IPS-20b (cell line): ENCODE data around the gene PLAAT5.
A peak's percentile ranks its signal among the peaks of the same experiment; 100 is the strongest.
"Not testable (repeated sequence)": the region's sequence is repeated elsewhere in the genome, so short reads cannot be mapped to it uniquely, and the experiment has no call there.

Experiments used
- H3K27ac ChIP-seq: one replicate; pipeline ENCODE4 v1.5.1; 2013; ENCODE audit warnings: low read length
- H3K27me3 ChIP-seq: 2 replicates; pipeline ENCODE4 v1.6.1; 2013; ENCODE audit warnings: mild to moderate bottlenecking, low read length, inconsistent platforms; ENCODE audit not compliant: insufficient read depth
- H3K36me3 ChIP-seq: 2 replicates; pipeline ENCODE4 v1.6.1; 2013; ENCODE audit warnings: low read depth, mild to moderate bottlenecking, inconsistent platforms, low read length, moderate library complexity; ENCODE audit not compliant: insufficient read depth
- H3K4me1 ChIP-seq: 2 replicates; pipeline ENCODE4 v1.6.1; 2013; ENCODE audit warnings: mild to moderate bottlenecking, control low read depth, inconsistent platforms, low read length, moderate library complexity; ENCODE audit not compliant: insufficient read depth
- H3K4me3 ChIP-seq: 2 replicates; pipeline ENCODE4 v1.5.1; 2013; ENCODE audit warnings: mild to moderate bottlenecking, low read length, inconsistent platforms
- H3K9ac ChIP-seq: 2 replicates; pipeline ENCODE4 v1.6.1; 2013; ENCODE audit warnings: low read depth, mild to moderate bottlenecking, inconsistent platforms, low read length, moderate library complexity
- H3K9me3 ChIP-seq: 2 replicates; pipeline ENCODE4 v1.6.1; 2013; ENCODE audit warnings: mild to moderate bottlenecking, low read depth, low read length, inconsistent platforms; ENCODE audit not compliant: insufficient read depth

Gene PLAAT5

GRCh38 chr11:63490551-63491239 lies at the start of gene PLAAT5:
TSS of gene PLAAT5 (minus strand) at chr11:63491167. CDS start at chr11:63491034, 133 bp downstream.
- H3K36me3 ChIP-seq: no peaks in the 10 kb centered on the region
- H3K27ac ChIP-seq: no peak within 1 kb of the TSS
- H3K9me3 ChIP-seq: peaks cover 15% of the 10 kb centered on the region
- peak within 1 kb of the TSS; percentile 69 for H3K4me3 ChIP-seq
- H3K27me3 ChIP-seq: peaks cover 29% of the 10 kb centered on the region; the same call in 1 of the 2 replicates
- H3K9ac ChIP-seq: peak within 1 kb of the TSS; percentile 68; the same call in 1 of the 2 replicates
- peaks cover 28% of the 10 kb centered on the region for H3K4me1 ChIP-seq

GRCh38 chr11:63537293-63538101 lies 46.5 kb upstream of the PLAAT5 start:
- no peak overlapping the region for H3K4me3 ChIP-seq
- no peaks in the 10 kb centered on the region for H3K36me3 ChIP-seq
- H3K9ac ChIP-seq: no peak overlapping the region
- H3K27me3 ChIP-seq: no peaks in the 10 kb centered on the region
- no peak overlapping the region for H3K27ac ChIP-seq
- no peaks in the 10 kb centered on the region for H3K9me3 ChIP-seq
- peaks cover 11% of the 10 kb centered on the region; the same call in 1 of the 2 replicates for H3K4me1 ChIP-seq

GRCh38 chr11:63536669-63537292 lies 45.8 kb upstream of the PLAAT5 start, which contains the start of gene PLAAT4:
TSS of gene PLAAT4 (plus strand) at chr11:63536808. CDS start at chr11:63536869, 61 bp downstream.
- Histone ChIP-seq H3K9me3 (no peaks in the 10 kb centered on the region), H3K4me3 (no peak within 1 kb of the TSS), H3K27ac (no peak within 1 kb of the TSS), H3K4me1 (peaks cover 15% of the 10 kb centered on the region), H3K9ac (no peak within 1 kb of the TSS), H3K27me3 (no peaks in the 10 kb centered on the region), H3K36me3 (no peaks in the 10 kb centered on the region)

GRCh38 chr11:63535734-63536133 lies 44.8 kb upstream of the PLAAT5 start:
- no peaks in the 10 kb centered on the region for H3K9me3 ChIP-seq
- no peaks in the 10 kb centered on the region for H3K27me3 ChIP-seq
- H3K4me1 ChIP-seq: peaks cover 23% of the 10 kb centered on the region
- no peaks in the 10 kb centered on the region for H3K36me3 ChIP-seq
- H3K27ac ChIP-seq: no peak overlapping the region
- H3K4me3 ChIP-seq: no peak overlapping the region
- no peak overlapping the region for H3K9ac ChIP-seq

GRCh38 chr11:63534895-63535461 lies 44.0 kb upstream of the PLAAT5 start:
- Histone ChIP-seq H3K9me3 (no peaks in the 10 kb centered on the region), H3K9ac (no peak overlapping the region), H3K4me1 (peaks cover 25% of the 10 kb centered on the region), H3K4me3 (no peak overlapping the region), H3K27ac (no peak overlapping the region), H3K36me3 (no peaks in the 10 kb centered on the region), H3K27me3 (no peaks in the 10 kb centered on the region)

- Histone ChIP-seq H3K27me3 (no peaks in the 10 kb centered on the region), H3K4me1 (peaks cover 32% of the 10 kb centered on the region), H3K36me3 (no peaks in the 10 kb centered on the region), H3K27ac (no peak overlapping the region), H3K4me3 (no peak overlapping the region), H3K9ac (no peak overlapping the region), H3K9me3 (no peaks in the 10 kb centered on the region)
Measured at GRCh38 chr11:63534076-63534475, 43.1 kb upstream of the PLAAT5 start.

- peak overlapping the region; percentile 46; the same call in 1 of the 2 replicates for H3K4me3 ChIP-seq
- peak overlapping the region; percentile 13 for H3K27ac ChIP-seq
- H3K27me3 ChIP-seq: no peaks in the 10 kb centered on the region
- H3K9ac ChIP-seq: 0 out of 2 replicates have a peak overlapping the region, but pooled peaks have one; percentile 14
- no peaks in the 10 kb centered on the region for H3K9me3 ChIP-seq
- no peaks in the 10 kb centered on the region for H3K36me3 ChIP-seq
- H3K4me1 ChIP-seq: peaks cover 36% of the 10 kb centered on the region
Measured at GRCh38 chr11:63532799-63533475, 42.0 kb upstream of the PLAAT5 start.

- Histone ChIP-seq H3K9ac (peak overlapping the region; percentile 60), H3K27ac (peak overlapping the region; percentile 45), H3K4me1 (peaks cover 42% of the 10 kb centered on the region), H3K36me3 (no peaks in the 10 kb centered on the region), H3K27me3 (no peaks in the 10 kb centered on the region), H3K9me3 (no peaks in the 10 kb centered on the region), H3K4me3 (peak overlapping the region; percentile 46)
Measured at GRCh38 chr11:63532117-63532516, 41.1 kb upstream of the PLAAT5 start.

- Histone ChIP-seq H3K4me3 (peak overlapping the region; percentile 46), H3K27ac (peak overlapping the region; percentile 45), H3K9ac (peak overlapping the region; percentile 69), H3K4me1 (peaks cover 42% of the 10 kb centered on the region)
- H3K27me3 ChIP-seq, H3K36me3 ChIP-seq, H3K9me3 ChIP-seq: not testable (repeated sequence)
Measured at GRCh38 chr11:63531074-63531792, 40.3 kb upstream of the PLAAT5 start.

GRCh38 chr11:63530021-63530420 lies 39.1 kb upstream of the PLAAT5 start:
- peak overlapping the region; percentile 21; the same call in 1 of the 2 replicates for H3K4me3 ChIP-seq
- H3K4me1 ChIP-seq: peaks cover 42% of the 10 kb centered on the region
- H3K9me3 ChIP-seq: no peaks in the 10 kb centered on the region
- H3K27ac ChIP-seq: peak overlapping the region; percentile 81
- H3K27me3 ChIP-seq: no peaks in the 10 kb centered on the region
- H3K9ac ChIP-seq: peak overlapping the region; percentile 74
- no peaks in the 10 kb centered on the region for H3K36me3 ChIP-seq
